ENCODE data around the gene SLFN11. TPM values are rescaled to one million over a fixed set of nuclear protein-coding genes. Genes with fewer than 3 reads are reported as not detected.

The SLFN11 gene
- total RNA-seq, 1 donor from 2014 or later = 0.02 TPM

GRCh38 chr17:35359398-35359797 lies 14.0 kb downstream of the SLFN11 start:
- no peak for DNase-seq (ENCODE audit: low spot score)
- peaks cover 65% of the 10 kb centered on the region for H3K27me3 ChIP-seq
- H3K36me3 Mint-ChIP-seq = no peaks in the 10 kb centered on the region

GRCh38 chr17:35352284-35352683 lies 21.1 kb downstream of the SLFN11 start:
- peaks cover 6% of the 10 kb centered on the region for H3K27me3 Mint-ChIP-seq (ENCODE audit: insufficient read depth, low read depth)
- no peak overlapping the region for H3K27ac ChIP-seq
- no peak overlapping the region for H3K9ac ChIP-seq
- no peak overlapping the region for H3K4me3 Mint-ChIP-seq
- no peaks in the 10 kb centered on the region for H3F3A ChIP-seq (ENCODE audit: low read depth)
- H4K20me1 ChIP-seq (ENCODE audit: low read depth) = no peaks in the 10 kb centered on the region
- no peak overlapping the region for H2AFZ ChIP-seq (replicated peaks)
- no peak overlapping the region for H3K4me2 ChIP-seq
- H3K36me3 Mint-ChIP-seq = no peaks in the 10 kb centered on the region
- H3K4me1 Mint-ChIP-seq = no peaks in the 10 kb centered on the region
- peaks cover 17% of the 10 kb centered on the region for H3K27me3 ChIP-seq
- H3K9me3 ChIP-seq (ENCODE audit: low read depth) = no peaks in the 10 kb centered on the region
- H3K79me2 ChIP-seq (ENCODE audit: low read depth) = no peaks in the 10 kb centered on the region
- H3K9me3 Mint-ChIP-seq = no peaks in the 10 kb centered on the region
- H3K4me3 ChIP-seq = no peak overlapping the region
- no peak for DNase-seq (ENCODE audit: low spot score)
- no peak overlapping the region for H3K27ac Mint-ChIP-seq
- no peak for TF ChIP-seq CTCF (IDR thresholded peaks at IDR 0.05)
- TF ChIP-seq EZH2phosphoT487 (IDR thresholded peaks at IDR 0.05) = no peak
- no peak for TF ChIP-seq EZH2 (IDR thresholded peaks at IDR 0.05)
- no peaks in the 10 kb centered on the region for H3K4me1 ChIP-seq
- no peaks in the 10 kb centered on the region for H3K36me3 ChIP-seq

More at GRCh38 chr17:35359398-35359797, 14.0 kb downstream of the SLFN11 start:
- no peak overlapping the region for H3K9ac ChIP-seq
- TF ChIP-seq CTCF (IDR thresholded peaks at IDR 0.05) (no peak), EZH2phosphoT487 (IDR thresholded peaks at IDR 0.05) (no peak), EZH2 (IDR thresholded peaks at IDR 0.05) (no peak)
- no peaks in the 10 kb centered on the region for H3K36me3 ChIP-seq
- no peak overlapping the region for H3K27ac ChIP-seq
- H3K79me2 ChIP-seq (ENCODE audit: low read depth) = no peaks in the 10 kb centered on the region
- no peak overlapping the region for H2AFZ ChIP-seq (replicated peaks)
- no peaks in the 10 kb centered on the region for H3K27me3 Mint-ChIP-seq (ENCODE audit: insufficient read depth, low read depth)
- no peaks in the 10 kb centered on the region for H4K20me1 ChIP-seq (ENCODE audit: low read depth)
- H3K9me3 Mint-ChIP-seq = no peaks in the 10 kb centered on the region
- no peaks in the 10 kb centered on the region for H3F3A ChIP-seq (ENCODE audit: low read depth)
- H3K4me1 ChIP-seq = no peaks in the 10 kb centered on the region
- H3K4me2 ChIP-seq = no peak overlapping the region
- H3K4me3 Mint-ChIP-seq = no peak overlapping the region
- H3K4me1 Mint-ChIP-seq = no peaks in the 10 kb centered on the region
- no peak overlapping the region for H3K4me3 ChIP-seq
- no peak overlapping the region for H3K27ac Mint-ChIP-seq
- H3K9me3 ChIP-seq (ENCODE audit: low read depth) = no peaks in the 10 kb centered on the region

DNA sequence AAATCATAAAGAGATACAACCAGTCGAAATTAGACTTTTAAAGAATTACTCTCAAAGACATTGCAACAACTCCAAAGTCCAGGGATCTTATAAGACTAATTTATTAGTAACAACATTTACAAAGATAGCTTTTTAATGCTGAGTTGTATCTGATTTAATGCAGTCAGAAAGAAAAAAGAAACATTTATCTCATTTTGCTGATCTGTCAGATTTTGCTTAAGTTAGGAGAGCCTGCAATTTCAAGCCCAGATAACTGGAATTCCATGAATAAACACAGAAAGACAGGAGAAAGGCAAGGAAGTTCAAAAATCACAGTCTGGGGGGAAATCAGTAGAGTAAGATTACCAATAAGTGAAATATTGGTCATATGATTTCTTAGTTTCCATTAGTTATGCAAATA lies 22.9 kb downstream of the SLFN11 start:
- H3K4me2 ChIP-seq = no peak overlapping the region
- no peak overlapping the region for H3K4me3 Mint-ChIP-seq
- no peaks in the 10 kb centered on the region for H3K9me3 ChIP-seq (ENCODE audit: low read depth)
- H3K27me3 Mint-ChIP-seq (ENCODE audit: insufficient read depth, low read depth) = peaks cover 23% of the 10 kb centered on the region
- H3K79me2 ChIP-seq (ENCODE audit: low read depth) = no peaks in the 10 kb centered on the region
- no peak overlapping the region for H3K27ac ChIP-seq
- no peak overlapping the region for H3K4me3 ChIP-seq
- no peaks in the 10 kb centered on the region for H3K36me3 Mint-ChIP-seq
- no peak overlapping the region for H3K27ac Mint-ChIP-seq
- no peaks in the 10 kb centered on the region for H3K36me3 ChIP-seq
- H3F3A ChIP-seq (ENCODE audit: low read depth) = no peaks in the 10 kb centered on the region
- H3K9ac ChIP-seq = no peak overlapping the region
- no peak overlapping the region for H2AFZ ChIP-seq (replicated peaks)
- H3K4me1 ChIP-seq = no peaks in the 10 kb centered on the region
- H3K4me1 Mint-ChIP-seq = peaks cover 4% of the 10 kb centered on the region
- no peak for DNase-seq (ENCODE audit: low spot score)
- TF ChIP-seq EZH2phosphoT487 (IDR thresholded peaks at IDR 0.05) = no peak
- no peak for TF ChIP-seq CTCF (IDR thresholded peaks at IDR 0.05)
- TF ChIP-seq EZH2 (IDR thresholded peaks at IDR 0.05) = no peak
- H3K27me3 ChIP-seq = peaks cover 35% of the 10 kb centered on the region
- no peaks in the 10 kb centered on the region for H3K9me3 Mint-ChIP-seq
- no peaks in the 10 kb centered on the region for H4K20me1 ChIP-seq (ENCODE audit: low read depth)

Measured in neural progenitor cell (in vitro differentiated cells).